CD4-positive, alpha-beta memory T cell (primary cell): ENCODE data around the gene SUFU. TPM values are rescaled to one million over a fixed set of nuclear protein-coding genes. Genes with fewer than 3 reads are reported as not detected.

Experiments used
- CTCF ChIA-PET: fragments of 350-600 bp; sonication (Branson Sonifier 250); formaldehyde crosslinking; loops from one replicate; lab custom pipeline; 2021; ENCODE audit warnings: inconsistent platforms; ENCODE audit not compliant: partially characterized antibody; lab: Charles Lee
- POLR2A ChIA-PET: fragments of 350-600 bp; sonication (Branson Sonifier 250); formaldehyde crosslinking; loops from one replicate; lab custom pipeline; 2021; ENCODE audit not compliant: partially characterized antibody; lab: Charles Lee
- DNase-seq, 5 donors: peaks; one replicate each; pipeline versions ENCODE4 v3.0.0 to v3.0.0-alpha.2; 2020 to 2022; ENCODE audit warnings: mixed read lengths in 1 of 5
- H3K27ac ChIP-seq: one replicate; pipeline ENCODE4 v1.7.0; 2013; ENCODE audit warnings: low read depth, low read length
- H3K27me3 ChIP-seq: 2 replicates; pipeline ENCODE4 v1.7.0; 2013; ENCODE audit warnings: mild to moderate bottlenecking, low read length, moderate library complexity; ENCODE audit not compliant: insufficient read depth
- H3K36me3 ChIP-seq: 2 replicates; pipeline ENCODE4 v1.7.0; 2013; ENCODE audit warnings: mild to moderate bottlenecking, low read length, moderate library complexity; ENCODE audit not compliant: insufficient read depth
- H3K4me1 ChIP-seq: 2 replicates; pipeline ENCODE4 v1.7.0; 2013; ENCODE audit warnings: mild to moderate bottlenecking, low read length, moderate library complexity; ENCODE audit not compliant: insufficient read depth
- H3K4me3 ChIP-seq, 2 donors: one replicate each; pipeline ENCODE4 v1.7.0; 2013; ENCODE audit warnings: low read length in 2 of 2, mild to moderate bottlenecking in 1 of 2
- H3K9me3 ChIP-seq, 2 donors: one replicate each; pipeline ENCODE4 v1.7.0; 2013; ENCODE audit warnings: low read length in 2 of 2, control low read depth in 1 of 2; ENCODE audit not compliant: control insufficient read depth in 1 of 2
- H3K27ac Mint-ChIP-seq, 7 donors: one replicate each; pipeline ENCODE4 v1.8.0; 2020 to 2021; ENCODE audit warnings: mixed read lengths in 7 of 7, mild to moderate bottlenecking in 6 of 7, inconsistent platforms in 3 of 7, moderate library complexity in 3 of 7
- H3K27me3 Mint-ChIP-seq, 2 donors: one replicate each; pipeline ENCODE4 v1.8.0; 2020 to 2021; ENCODE audit warnings: mixed read lengths in 2 of 2
- H3K36me3 Mint-ChIP-seq, 2 donors: one replicate each; pipeline ENCODE4 v1.8.0; 2020 to 2021; ENCODE audit warnings: mixed read lengths in 2 of 2, inconsistent platforms in 1 of 2, mild to moderate bottlenecking in 1 of 2
- H3K4me1 Mint-ChIP-seq, 4 donors: one replicate each; pipeline ENCODE4 v1.8.0; 2020 to 2021; ENCODE audit warnings: mixed read lengths in 4 of 4, mild to moderate bottlenecking in 1 of 4
- H3K4me3 Mint-ChIP-seq, 8 donors: one replicate each; pipeline ENCODE4 v1.8.0; 2020 to 2021; ENCODE audit warnings: mixed read lengths in 8 of 8, mild to moderate bottlenecking in 7 of 8, moderate library complexity in 6 of 8, inconsistent platforms in 3 of 8
- H3K9me3 Mint-ChIP-seq, 8 donors: one replicate each; pipeline ENCODE4 v1.8.0; 2020 to 2021; ENCODE audit warnings: mixed read lengths in 8 of 8, mild to moderate bottlenecking in 5 of 8, inconsistent platforms in 3 of 8, moderate library complexity in 1 of 8
- intact Hi-C: fragments of 100-400 bp; cut with micrococcal nuclease; formaldehyde crosslinking; loops from one replicate; pipeline ENCODE4 v1.15.1; 2023
- polyA plus RNA-seq, 2 donors: library from polyadenylated mRNA; unstranded; fragments of 300-500 nt; fragmentation: Illumina TruSeq; gene quantifications; one replicate each; pipeline ENCODE4 v1.2.3, GENCODE V29; 2021
- total RNA-seq, 2 experiments: library from RNA; stranded (reverse); gene quantifications; one replicate each; pipeline ENCODE4 v1.2.3, GENCODE V29; 2021

SUFU gene
- total and polyA plus RNA-seq, 4 experiments from 2014 or later = 2.0 to 22.0 (median 16.5) TPM

- peak overlapping the region in 1 of 7 donors; percentile 77 for H3K27ac Mint-ChIP-seq
- Histone ChIP-seq H3K36me3 (peaks cover 42% of the 10 kb centered on the region), H3K9me3 (no peaks in the 10 kb centered on the region), H3K27me3 (no peaks in the 10 kb centered on the region), H3K4me1 (peaks cover 57% of the 10 kb centered on the region), H3K27ac (no peak overlapping the region), H3K4me3 (no peak overlapping the region)
- no peaks in the 10 kb centered on the region for H3K9me3 Mint-ChIP-seq
- DNase-seq = no peak
- POLR2A ChIA-PET = interaction anchor here (0.9 to 21.9 kb wide), 4 partner anchors 11 to 87 kb away, joined by 3 to 431 read pairs (median 104); partner anchors contain the start of genes TRIM8 and WBP1L
- H3K36me3 Mint-ChIP-seq = peaks cover 23 to 54% of the 10 kb centered on the region in 2 donors
- H3K4me1 Mint-ChIP-seq = peaks cover 35 to 74% (median 49%) of the 10 kb centered on the region in 4 donors
- intact Hi-C loops = no loop called here
- H3K27me3 Mint-ChIP-seq = no peaks in the 10 kb centered on the region
- no peak overlapping the region for H3K4me3 Mint-ChIP-seq
- CTCF ChIA-PET = interaction anchor here (0.9 to 6.3 kb wide), 3 partner anchors 12 to 20 kb away, joined by 3 to 40 read pairs (median 3); partner anchors contain the start of gene TRIM8
Measured at GRCh38 chr10:102656791-102657371, 153.1 kb downstream of the SUFU start.

DNA sequence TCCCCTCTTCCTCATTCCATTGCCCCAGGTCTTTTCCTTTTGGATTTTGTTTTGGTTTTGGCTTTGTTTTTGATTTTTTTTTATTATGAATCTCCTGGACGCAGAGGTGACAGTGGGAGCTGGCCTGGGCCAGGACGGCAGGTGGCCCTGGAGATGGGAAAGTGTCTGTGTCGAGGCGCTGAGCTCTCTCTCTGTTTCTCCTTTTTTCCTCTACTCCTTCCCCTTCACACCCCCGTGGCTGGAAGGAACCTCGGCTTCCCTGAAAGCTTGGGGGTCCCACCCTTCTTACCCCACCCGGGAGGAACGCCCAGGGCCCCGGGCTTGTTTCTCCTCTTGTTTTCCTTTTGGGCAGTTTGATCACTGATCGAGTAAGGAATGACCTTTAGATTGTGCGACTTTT is 153.7 kb downstream of the SUFU start:
- Mint-ChIP-seq H3K9me3 (no peaks in the 10 kb centered on the region), H3K27ac (peak overlapping the region; percentile 16 to 89 (median 52)), H3K36me3 (peaks cover 23 to 50% of the 10 kb centered on the region in 2 donors), H3K4me3 (no peak overlapping the region), H3K27me3 (no peaks in the 10 kb centered on the region), H3K4me1 (peaks cover 29 to 68% (median 44%) of the 10 kb centered on the region in 4 donors)
- no peak overlapping the region for H3K4me3 ChIP-seq
- no peaks in the 10 kb centered on the region for H3K9me3 ChIP-seq
- H3K27ac ChIP-seq = no peak overlapping the region
- no peaks in the 10 kb centered on the region for H3K27me3 ChIP-seq
- H3K36me3 ChIP-seq = peaks cover 41% of the 10 kb centered on the region
- CTCF ChIA-PET = interaction anchor here (1.1 to 6.3 kb wide), 2 partner anchors 12 to 20 kb away, joined by 3 to 40 read pairs; partner anchors contain the start of gene TRIM8
- intact Hi-C loops = no loop called here
- POLR2A ChIA-PET = interaction anchor here (1.0 to 21.9 kb wide), 3 partner anchors 11 to 16 kb away, joined by 3 to 431 read pairs (median 206); partner anchors contain the start of gene TRIM8
- no peak for DNase-seq
- H3K4me1 ChIP-seq = peaks cover 52% of the 10 kb centered on the region

- POLR2A ChIA-PET = interaction anchor here (0.7 to 21.9 kb wide), 6 partner anchors 9 to 86 kb away, joined by 3 to 431 read pairs (median 6); partner anchors contain the start of genes ARL3, SFXN2, TRIM8 and WBP1L
- Mint-ChIP-seq H3K36me3 (peaks cover 20 to 43% of the 10 kb centered on the region in 2 donors), H3K4me3 (peak overlapping the region in 3 of 8 donors; percentile 39 to 58 (median 51))
Measured at GRCh38 chr10:102657984-102658724, 154.4 kb downstream of the SUFU start.

GRCh38 chr10:102658802-102659201 is 155.0 kb downstream of the SUFU start:
- Histone ChIP-seq H3K9me3 (no peaks in the 10 kb centered on the region), H3K36me3 (peaks cover 29% of the 10 kb centered on the region), H3K4me3 (no peak overlapping the region), H3K4me1 (peaks cover 45% of the 10 kb centered on the region), H3K27ac (peak overlapping the region; percentile 37), H3K27me3 (no peaks in the 10 kb centered on the region)
- Mint-ChIP-seq H3K4me3 (peak overlapping the region in 1 of 8 donors; percentile 39), H3K27ac (peak overlapping the region in 6 of 7 donors; percentile 17 to 87 (median 72)), H3K27me3 (no peaks in the 10 kb centered on the region), H3K36me3 (peaks cover 17 to 36% of the 10 kb centered on the region in 2 donors), H3K4me1 (peaks cover 24 to 55% (median 33%) of the 10 kb centered on the region in 4 donors), H3K9me3 (no peaks in the 10 kb centered on the region)
- ChIA-PET CTCF (interaction anchor here (1.2 to 6.3 kb wide), 5 partner anchors 10 to 17 kb away, joined by 3 to 40 read pairs (median 6); partner anchors contain the start of gene TRIM8), POLR2A (interaction anchor here (0.7 to 21.9 kb wide), 6 partner anchors 9 to 85 kb away, joined by 3 to 431 read pairs (median 6); partner anchors contain the start of genes ARL3, SFXN2, TRIM8 and WBP1L)
- DNase-seq = no peak
- intact Hi-C loops = no loop called here

More at GRCh38 chr10:102657984-102658724, 154.4 kb downstream of the SUFU start:
- Histone ChIP-seq H3K27ac (peak overlapping the region; percentile 37), H3K4me3 (no peak overlapping the region), H3K27me3 (no peaks in the 10 kb centered on the region), H3K9me3 (no peaks in the 10 kb centered on the region), H3K4me1 (peaks cover 46% of the 10 kb centered on the region), H3K36me3 (peaks cover 35% of the 10 kb centered on the region)
- H3K4me1 Mint-ChIP-seq = peaks cover 26 to 61% (median 38%) of the 10 kb centered on the region in 4 donors
- no peaks in the 10 kb centered on the region for H3K9me3 Mint-ChIP-seq
- H3K27me3 Mint-ChIP-seq = no peaks in the 10 kb centered on the region
- no peak for DNase-seq
- intact Hi-C loops = no loop called here
- H3K27ac Mint-ChIP-seq = peak overlapping the region; percentile 48 to 89 (median 79)
- CTCF ChIA-PET = interaction anchor here (1.2 to 6.3 kb wide), 5 partner anchors 11 to 18 kb away, joined by 3 to 40 read pairs (median 6); partner anchors contain the start of gene TRIM8

GRCh38 chr10:102660888-102661657 is 157.3 kb downstream of the SUFU start:
- no peaks in the 10 kb centered on the region for H3K9me3 ChIP-seq
- H3K27ac ChIP-seq = peak overlapping the region; percentile 48
- peak overlapping the region; percentile 41 to 94 (median 85) for H3K27ac Mint-ChIP-seq
- CTCF ChIA-PET = interaction anchor here (0.6 to 6.3 kb wide), 8 partner anchors 9 to 261 kb away, joined by 3 to 40 read pairs (median 5); partner anchors contain the start of genes SFXN2 and TRIM8
- peaks cover 45% of the 10 kb centered on the region for H3K4me1 ChIP-seq
- peaks cover 22 to 49% (median 30%) of the 10 kb centered on the region in 4 donors for H3K4me1 Mint-ChIP-seq
- POLR2A ChIA-PET = interaction anchor here (0.8 to 21.9 kb wide), 8 partner anchors 10 to 159 kb away, joined by 3 to 431 read pairs (median 20); partner anchors contain the start of genes ACTR1A, ARL3, SFXN2 and TRIM8
- H3K27me3 ChIP-seq = no peaks in the 10 kb centered on the region
- intact Hi-C loops = loop anchor here (1.0 kb wide), 2 partner anchors 13 to 15 kb away; no protein-coding TSS in a partner anchor
- H3K27me3 Mint-ChIP-seq = no peaks in the 10 kb centered on the region
- peaks cover 8 to 20% of the 10 kb centered on the region in 2 donors for H3K36me3 Mint-ChIP-seq
- H3K4me3 ChIP-seq = peak overlapping the region in 1 of 2 donors; percentile 27
- peak; percentile 50 to 67 (median 60) for DNase-seq
- H3K4me3 Mint-ChIP-seq = peak overlapping the region; percentile 42 to 87 (median 60)
- peaks cover 14% of the 10 kb centered on the region for H3K36me3 ChIP-seq
- no peaks in the 10 kb centered on the region for H3K9me3 Mint-ChIP-seq

- intact Hi-C loops = loop anchor here (1.0 kb wide), 2 partner anchors 13 to 15 kb away; no protein-coding TSS in a partner anchor
- Histone ChIP-seq H3K4me1 (peaks cover 45% of the 10 kb centered on the region), H3K27ac (peak overlapping the region; percentile 48)
Measured at GRCh38 chr10:102661658-102662028, 157.9 kb downstream of the SUFU start.

More at GRCh38 chr10:102661658-102662028, 157.9 kb downstream of the SUFU start:
- no peaks in the 10 kb centered on the region for H3K27me3 ChIP-seq
- peak overlapping the region; percentile 6 to 87 (median 66) for H3K4me3 Mint-ChIP-seq
- no peak for DNase-seq
- H3K9me3 Mint-ChIP-seq = no peaks in the 10 kb centered on the region
- no peaks in the 10 kb centered on the region for H3K9me3 ChIP-seq
- peaks cover 22 to 49% (median 31%) of the 10 kb centered on the region in 4 donors for H3K4me1 Mint-ChIP-seq
- no peak overlapping the region for H3K4me3 ChIP-seq
- no peaks in the 10 kb centered on the region for H3K27me3 Mint-ChIP-seq
- ChIA-PET POLR2A (interaction anchor here (0.8 to 21.9 kb wide), 8 partner anchors 11 to 159 kb away, joined by 3 to 431 read pairs (median 20); partner anchors contain the start of genes ACTR1A, ARL3, SFXN2 and TRIM8), CTCF (interaction anchor here (0.6 to 6.3 kb wide), 7 partner anchors 8 to 262 kb away, joined by 3 to 40 read pairs (median 5); partner anchors contain the start of genes SFXN2 and TRIM8)
- H3K36me3 ChIP-seq = peaks cover 8% of the 10 kb centered on the region
- peaks cover 8 to 15% of the 10 kb centered on the region in 2 donors for H3K36me3 Mint-ChIP-seq
- peak overlapping the region; percentile 41 to 94 (median 84) for H3K27ac Mint-ChIP-seq
